Fibroblast of lung (primary cell): Measurements from ENCODE around the gene ZFP64. TPM values are rescaled to one million over a fixed set of nuclear protein-coding genes. Genes with fewer than 3 reads are reported as not detected.
"Not testable (repeated sequence)": the region's sequence is repeated elsewhere in the genome, so short reads cannot be mapped to it uniquely, and the experiment has no call there.

Experiments
- DNase-seq, 2 donors: peaks; one replicate each; pipeline versions ENCODE4 v3.0.0 to v3.0.0-alpha.2; 2010; ENCODE audit warnings: low read depth in 2 of 2
- H2AFZ ChIP-seq: 2 replicates; pipeline ENCODE4 v1.5.1; 2012; ENCODE audit warnings: low read length, control low read depth, inconsistent platforms
- H3K27ac ChIP-seq: 2 replicates; pipeline ENCODE4 v1.5.1; 2011; ENCODE audit warnings: low read length, control low read depth; ENCODE audit not compliant: insufficient read depth
- H3K27me3 ChIP-seq: 2 replicates; pipeline ENCODE4 v1.5.1; 2011; ENCODE audit warnings: mild to moderate bottlenecking, low read length; ENCODE audit not compliant: control insufficient read depth, insufficient read depth
- H3K36me3 ChIP-seq: 2 replicates; pipeline ENCODE4 v1.5.1; 2011; ENCODE audit warnings: low read length; ENCODE audit not compliant: control insufficient read depth, insufficient read depth
- H3K4me1 ChIP-seq: 2 replicates; pipeline ENCODE4 v1.5.1; 2011; ENCODE audit warnings: low read length; ENCODE audit not compliant: control insufficient read depth, insufficient read depth; ENCODE audit errors: extremely low read depth
- H3K4me2 ChIP-seq: 2 replicates; pipeline ENCODE4 v1.5.1; 2011; ENCODE audit warnings: low read length, control low read depth; ENCODE audit not compliant: insufficient read depth; ENCODE audit errors: extremely low read depth
- H3K4me3 ChIP-seq, 4 experiments: fragments of 200-600 bp in 1 of 4; sonication (generic) in 1 of 4; replicated peaks in 1 of 4; 2 replicates each; pipeline ENCODE4 v1.5.1; 2011 to 2016; ENCODE audit warnings: low read length in 4 of 4, low read depth in 3 of 4, mild to moderate bottlenecking in 3 of 4, control low read depth in 2 of 4, inconsistent platforms in 1 of 4, mixed read lengths in 1 of 4; ENCODE audit not compliant: insufficient read depth in 1 of 4; ENCODE audit errors: control extremely low read depth in 1 of 4
- H3K79me2 ChIP-seq: 2 replicates; pipeline ENCODE4 v1.5.1; 2012; ENCODE audit warnings: mild to moderate bottlenecking, low read length, inconsistent platforms; ENCODE audit not compliant: control insufficient read depth, insufficient read depth
- H3K9ac ChIP-seq: 2 replicates; pipeline ENCODE4 v1.5.1; 2011; ENCODE audit warnings: mild to moderate bottlenecking, low read length, control low read depth; ENCODE audit not compliant: insufficient read depth
- H3K9me3 ChIP-seq: 2 replicates; pipeline ENCODE4 v1.5.1; 2012; ENCODE audit warnings: low read depth, low read length; ENCODE audit not compliant: control insufficient read depth, insufficient read depth
- H4K20me1 ChIP-seq: 2 replicates; pipeline ENCODE4 v1.5.1; 2011; ENCODE audit warnings: low read length; ENCODE audit not compliant: control insufficient read depth, insufficient read depth; ENCODE audit errors: extremely low read depth
- CTCF ChIP-seq, 2 donors: IDR thresholded peaks in 1 of 2; conservative IDR thresholded peaks in 1 of 2; 1 replicate in 1 of 2; 2 replicates in 1 of 2; pipeline ENCODE4 v1.5.1; 2011 to 2012; ENCODE audit warnings: low read length in 2 of 2, control low read depth in 1 of 2, inconsistent platforms in 1 of 2, low read depth in 1 of 2, mild to moderate bottlenecking in 1 of 2
- EZH2 ChIP-seq: IDR thresholded peaks from 2 replicates; pipeline ENCODE4 v1.5.1; 2012; ENCODE audit warnings: low read length, control low read depth, mild to moderate bottlenecking; ENCODE audit errors: missing control alignments
- polyA plus RNA-seq, 2 donors: library from polyadenylated mRNA; depleted of rRNA in 1 of 2; stranded (reverse) in 1 of 2; unstranded in 1 of 2; fragments of >200 nt; gene quantifications; 2 replicates each; pipeline ENCODE4 v1.2.1, GENCODE V29; 2011 to 2012; ENCODE audit warnings: missing spikeins in 1 of 2
- total RNA-seq: library from RNA; depleted of rRNA; stranded (reverse); fragments of >200 nt; gene quantifications from 2 replicates; pipeline ENCODE4 v1.2.1, GENCODE V29; 2014

Gene ZFP64
- total and polyA plus RNA-seq, 2 donors (not counting 1 experiment from before 2014, with no cell fraction given): 14.7 to 15.0 TPM

GRCh38 chr20:52224920-52225319, 33.3 kb upstream of the ZFP64 start:
- TF ChIP-seq EZH2: no peak
- H2AFZ ChIP-seq: no peak overlapping the region
- no peaks in the 10 kb centered on the region for H3K36me3 ChIP-seq
- H3K79me2 ChIP-seq: no peaks in the 10 kb centered on the region
- H3K4me3 ChIP-seq: no peak overlapping the region
- H3K4me1 ChIP-seq: no peaks in the 10 kb centered on the region
- no peak for DNase-seq
- no peaks in the 10 kb centered on the region for H3K27me3 ChIP-seq
- H3K27ac ChIP-seq: no peak overlapping the region
- no peaks in the 10 kb centered on the region for H3K9me3 ChIP-seq
- no peak overlapping the region for H3K4me2 ChIP-seq
- no peak overlapping the region for H3K9ac ChIP-seq
- no peaks in the 10 kb centered on the region for H4K20me1 ChIP-seq

GRCh38 chr20:52221362-52221761, 29.8 kb upstream of the ZFP64 start:
- not testable (repeated sequence) for H3K79me2 ChIP-seq, H3K4me2 ChIP-seq, H3K4me3 ChIP-seq, H3K27me3 ChIP-seq, H3K4me1 ChIP-seq, H3K27ac ChIP-seq, H3K9me3 ChIP-seq, H2AFZ ChIP-seq, H3K9ac ChIP-seq, H4K20me1 ChIP-seq, H3K36me3 ChIP-seq, DNase-seq

GRCh38 chr20:52220891-52221290, 29.3 kb upstream of the ZFP64 start:
- not testable (repeated sequence) for DNase-seq, H3K36me3 ChIP-seq, H4K20me1 ChIP-seq, H3K9me3 ChIP-seq, H3K4me3 ChIP-seq, H3K4me1 ChIP-seq, H3K27ac ChIP-seq, H3K4me2 ChIP-seq, H3K9ac ChIP-seq, H2AFZ ChIP-seq, H3K79me2 ChIP-seq, H3K27me3 ChIP-seq

GRCh38 chr20:52219441-52219840, 27.9 kb upstream of the ZFP64 start:
- H2AFZ ChIP-seq: no peak overlapping the region
- H3K27me3 ChIP-seq: no peaks in the 10 kb centered on the region
- H4K20me1 ChIP-seq: no peaks in the 10 kb centered on the region
- H3K9me3 ChIP-seq: no peaks in the 10 kb centered on the region
- H3K4me3 ChIP-seq: no peak overlapping the region
- no peak for DNase-seq
- no peak overlapping the region for H3K27ac ChIP-seq
- H3K36me3 ChIP-seq: no peaks in the 10 kb centered on the region
- no peak overlapping the region for H3K9ac ChIP-seq
- no peaks in the 10 kb centered on the region for H3K79me2 ChIP-seq
- TF ChIP-seq EZH2 (no peak), CTCF (conservative IDR thresholded peaks at IDR 0.05 in 1 of 2, IDR thresholded peaks at IDR 0.05 in 1 of 2; ENCODE audit: low read depth in 1 of 2, low read length in 2 of 2) (no peak)
- H3K4me1 ChIP-seq: no peaks in the 10 kb centered on the region
- no peak overlapping the region for H3K4me2 ChIP-seq
